GM23338 (cell line): ENCODE measurements around the gene PNPLA7. TPM values are rescaled to one million over a fixed set of nuclear protein-coding genes. Genes with fewer than 3 reads are reported as not detected.

Experiments
- ATAC-seq: fragments of 200-7000 bp; cut with Tn5 transposase; 3 replicates; pipeline ENCODE4 v1.9.1; 2020
- DNase-seq: peaks from one replicate; pipeline ENCODE4 v3.0.0-alpha.2; 2015; ENCODE audit warnings: low spot score
- H2AFZ ChIP-seq: fragments of 200-600 bp; sonication (generic); 2 replicates; pipeline ENCODE4 v1.8.0; 2016; ENCODE audit warnings: antibody characterized with exemption, mild to moderate bottlenecking, moderate library complexity
- H3F3A ChIP-seq: fragments of 200-600 bp; sonication (generic); replicated peaks from 2 replicates; pipeline ENCODE4 v1.8.0; 2017; ENCODE audit warnings: antibody characterized with exemption, mixed run types, low read depth
- H3K27ac ChIP-seq: fragments of 200-600 bp; sonication (generic); 2 replicates; pipeline ENCODE4 v1.6.1; 2016; ENCODE audit warnings: low read depth
- H3K27me3 ChIP-seq: fragments of 200-600 bp; sonication (generic); 2 replicates; pipeline ENCODE4 v1.8.0; 2016; ENCODE audit warnings: mild to moderate bottlenecking, mixed run types, moderate library complexity; ENCODE audit not compliant: insufficient read depth
- H3K36me3 ChIP-seq: fragments of 200-600 bp; sonication (generic); 2 replicates; pipeline ENCODE4 v1.8.0; 2016; ENCODE audit warnings: mild to moderate bottlenecking; ENCODE audit not compliant: insufficient read depth
- H3K4me1 ChIP-seq: fragments of 200-600 bp; sonication (generic); 2 replicates; pipeline ENCODE4 v1.8.0; 2016; ENCODE audit warnings: mild to moderate bottlenecking, moderate library complexity; ENCODE audit not compliant: insufficient read depth
- H3K4me2 ChIP-seq: fragments of 200-600 bp; sonication (generic); 2 replicates; pipeline ENCODE4 v1.7.1; 2017; ENCODE audit warnings: mixed run types
- H3K4me3 ChIP-seq: fragments of 200-600 bp; sonication (generic); 2 replicates; pipeline ENCODE4 v1.6.1; 2016; ENCODE audit warnings: mixed run types
- H3K79me2 ChIP-seq: fragments of 200-600 bp; sonication (generic); replicated peaks from 2 replicates; pipeline ENCODE4 v1.8.0; 2017; ENCODE audit warnings: mild to moderate bottlenecking; ENCODE audit not compliant: insufficient read depth
- H3K9me2 ChIP-seq: fragments of 200-600 bp; sonication (generic); 2 replicates; pipeline ENCODE4 v1.8.0; 2017; ENCODE audit not compliant: insufficient read depth
- H4K20me1 ChIP-seq: fragments of 200-600 bp; sonication (generic); replicated peaks from 2 replicates; pipeline ENCODE4 v1.8.0; 2017; ENCODE audit warnings: mild to moderate bottlenecking; ENCODE audit not compliant: insufficient read depth
- H3K27ac Mint-ChIP-seq: 2 replicates; pipeline ENCODE4 v1.8.0; 2020; ENCODE audit warnings: inconsistent platforms, mild to moderate bottlenecking, moderate library complexity, mixed read lengths
- H3K27me3 Mint-ChIP-seq: 3 replicates; pipeline ENCODE4 v1.8.0; 2022; ENCODE audit warnings: low read depth, mild to moderate bottlenecking, moderate library complexity, mixed read lengths, inconsistent platforms; ENCODE audit not compliant: insufficient read depth, poor library complexity
- H3K36me3 Mint-ChIP-seq: 3 replicates; pipeline ENCODE4 v1.8.0; 2021; ENCODE audit warnings: low read depth, mild to moderate bottlenecking, inconsistent platforms, moderate library complexity, mixed read lengths
- H3K4me1 Mint-ChIP-seq: 3 replicates; pipeline ENCODE4 v1.8.0; 2020; ENCODE audit warnings: mild to moderate bottlenecking, inconsistent platforms, mixed read lengths
- H3K4me3 Mint-ChIP-seq: 3 replicates; pipeline ENCODE4 v1.8.0; 2021; ENCODE audit warnings: moderate library complexity, mild to moderate bottlenecking, inconsistent platforms, mixed read lengths
- H3K9me3 Mint-ChIP-seq: 3 replicates; pipeline ENCODE4 v1.8.0; 2020; ENCODE audit warnings: moderate library complexity, mild to moderate bottlenecking, inconsistent platforms, mixed read lengths
- CTCF ChIP-seq, 2 experiments: fragments of 200-600 bp in 1 of 2; sonication (generic) in 1 of 2; conservative IDR thresholded peaks; 2 replicates each; pipeline versions ENCODE4 v1.5.1 to v1.6.1; 2016 to 2017; ENCODE audit warnings: antibody characterized with exemption in 2 of 2, low read depth in 2 of 2, mild to moderate bottlenecking in 2 of 2, moderate library complexity in 1 of 2
- EZH2 ChIP-seq: fragments of 200-600 bp; sonication (generic); IDR thresholded peaks from one replicate; pipeline ENCODE4 v1.8.0; 2017; ENCODE audit warnings: antibody characterized with exemption, mild to moderate bottlenecking, low read depth; ENCODE audit not compliant: unreplicated experiment
- NANOG ChIP-seq: IDR thresholded peaks from 2 replicates; pipeline ENCODE4 v1.6.1; 2016; ENCODE audit warnings: antibody characterized with exemption, borderline replicate concordance
- POLR2AphosphoS5 ChIP-seq: IDR thresholded peaks from 2 replicates; pipeline ENCODE4 v1.6.1; 2016; ENCODE audit warnings: antibody characterized with exemption, low read depth
- STAT1 ChIP-seq: IDR thresholded peaks from one replicate; pipeline ENCODE4 v1.6.1; 2016; ENCODE audit warnings: antibody characterized with exemption; ENCODE audit not compliant: unreplicated experiment
- ZNF462 ChIP-seq: fragments of 250-450 bp; sonication (Bioruptor Pico); IDR thresholded peaks from 2 replicates; pipeline ENCODE4 v1.5.0; 2020; ENCODE audit warnings: mild to moderate bottlenecking, moderate library complexity
- polyA plus RNA-seq: library from polyadenylated mRNA; unstranded; fragments of >200 nt; fragmentation: Nextera tagmentation; extraction: Ambion mirVana; gene quantifications from 2 replicates; pipeline ENCODE4 v1.2.1, GENCODE V29; 2016
- total RNA-seq: library from RNA; depleted of rRNA; stranded (reverse); fragments of >200 nt; shearing (Covaris generic); gene quantifications from 2 replicates; pipeline ENCODE4 v1.2.3, GENCODE V29; 2014
- TF ChIP-seq, protein P1 (sequence below): IDR thresholded peaks from 2 replicates; pipeline ENCODE4 v1.6.1; 2016; ENCODE audit warnings: antibody characterized with exemption

The PNPLA7 gene
- total and polyA plus RNA-seq, 2 experiments from 2014 or later, result 0.45 to 0.80 TPM

- TF ChIP-seq ZNF462 (CRISPR knock-in tag) (no peak), NANOG (no peak), STAT1 (no peak), POLR2AphosphoS5 (no peak)
- TF ChIP-seq, protein P1, sequence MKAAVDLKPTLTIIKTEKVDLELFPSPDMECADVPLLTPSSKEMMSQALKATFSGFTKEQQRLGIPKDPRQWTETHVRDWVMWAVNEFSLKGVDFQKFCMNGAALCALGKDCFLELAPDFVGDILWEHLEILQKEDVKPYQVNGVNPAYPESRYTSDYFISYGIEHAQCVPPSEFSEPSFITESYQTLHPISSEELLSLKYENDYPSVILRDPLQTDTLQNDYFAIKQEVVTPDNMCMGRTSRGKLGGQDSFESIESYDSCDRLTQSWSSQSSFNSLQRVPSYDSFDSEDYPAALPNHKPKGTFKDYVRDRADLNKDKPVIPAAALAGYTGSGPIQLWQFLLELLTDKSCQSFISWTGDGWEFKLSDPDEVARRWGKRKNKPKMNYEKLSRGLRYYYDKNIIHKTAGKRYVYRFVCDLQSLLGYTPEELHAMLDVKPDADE, result no peak
Observed at GRCh38 chr9:137449081-137449844, 100.9 kb downstream of the PNPLA7 start (continued).

DNA sequence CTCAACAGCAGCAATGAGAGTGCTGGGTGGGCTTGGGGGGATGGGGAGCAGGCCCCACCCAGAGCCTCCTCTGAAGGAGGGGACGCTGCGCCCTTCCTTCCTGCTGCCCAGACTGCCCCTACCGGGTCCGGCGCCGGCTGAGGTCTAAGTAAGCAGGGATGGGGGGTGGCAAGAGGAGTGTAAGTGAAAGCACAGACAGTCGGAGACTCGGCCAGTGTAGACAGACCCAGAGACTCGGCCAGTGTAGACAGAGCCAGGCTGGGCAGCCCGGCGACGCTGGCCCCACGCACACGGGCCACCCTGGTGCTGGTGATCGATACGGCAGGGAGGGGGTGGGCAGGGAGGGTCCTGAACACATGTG, 101.6 kb downstream of the PNPLA7 start:
- no peak for DNase-seq
- H3K9me2 ChIP-seq, result no peaks in the 10 kb centered on the region
- peaks cover 3% of the 10 kb centered on the region for H3K4me1 Mint-ChIP-seq
- H3K9me3 Mint-ChIP-seq, result no peaks in the 10 kb centered on the region; the same call in 2 of the 3 replicates
- 0 out of 2 replicates have a peak, but pooled peaks cover 4% of the 10 kb centered on the region for H3F3A ChIP-seq
- H3K36me3 Mint-ChIP-seq, result peaks cover 3% of the 10 kb centered on the region; the same call in 1 of the 3 replicates
- H3K27ac Mint-ChIP-seq, result no peak overlapping the region
- no peaks in the 10 kb centered on the region for H3K27me3 ChIP-seq
- H3K36me3 ChIP-seq, result peaks cover 6% of the 10 kb centered on the region; the same call in 1 of the 2 replicates
- H3K4me3 ChIP-seq, result no peak overlapping the region
- no peaks in the 10 kb centered on the region for H4K20me1 ChIP-seq
- H3K27me3 Mint-ChIP-seq, result peaks cover 4% of the 10 kb centered on the region
- H3K4me3 Mint-ChIP-seq, result no peak overlapping the region
- no peak overlapping the region for H3K4me2 ChIP-seq
- H3K4me1 ChIP-seq, result no peaks in the 10 kb centered on the region
- no peak for ATAC-seq
- no peak overlapping the region for H3K27ac ChIP-seq
- H3K79me2 ChIP-seq, result no peaks in the 10 kb centered on the region
- H2AFZ ChIP-seq, result no peak overlapping the region
- TF ChIP-seq CTCF (conservative IDR thresholded peaks at IDR 0.05; ENCODE audit: low read depth in 2 of 2), result no peak
- TF ChIP-seq EZH2, result no peak
